Motor neuron (in vitro differentiated cells): ENCODE results near the gene HERC6. TPM values are rescaled to one million over a fixed set of nuclear protein-coding genes. Genes with fewer than 3 reads are reported as not detected.
"Not testable (repeated sequence)": the region's sequence is repeated elsewhere in the genome, so short reads cannot be mapped to it uniquely, and the experiment has no call there.

Experiments used
- ATAC-seq, 8 experiments: fragments of 200-7000 bp; cut with Tn5 transposase; replicated peaks in 6 of 8; 2 replicates each; pipeline ENCODE4 v1.8.0; 2021; ENCODE audit warnings: mild to moderate bottlenecking in 8 of 8, moderate library complexity in 8 of 8
- H3K27ac ChIP-seq, 2 donors: fragments of 250-450 bp; sonication (Bioruptor Pico); 2 replicates each; pipeline ENCODE4 v1.9.0; 2021; ENCODE audit warnings: antibody characterized with exemption in 2 of 2, mild to moderate bottlenecking in 2 of 2, moderate library complexity in 1 of 2
- H3K4me1 ChIP-seq, 2 donors: fragments of 250-450 bp; sonication (Bioruptor Pico); replicated peaks in 1 of 2; 2 replicates each; pipeline ENCODE4 v1.6.1; 2021; ENCODE audit warnings: antibody characterized with exemption in 2 of 2, mild to moderate bottlenecking in 2 of 2, moderate library complexity in 1 of 2
- H3K4me3 ChIP-seq, 5 donors: fragments of 250-450 bp; sonication (Bioruptor Pico); 2 replicates each; pipeline ENCODE4 v1.9.0; 2021; ENCODE audit warnings: antibody characterized with exemption in 5 of 5, mild to moderate bottlenecking in 5 of 5, moderate library complexity in 4 of 5
- WGBS, 10 experiments: fragments of 450-650 bp; shearing (Covaris generic); methylation state at CpG; one replicate each; pipeline ENCODE4 v1.0.0; 2022; 5-methylcytosine and 5-hydroxymethylcytosine counted together
- in situ Hi-C, 9 experiments: fragments of 400-800 bp; cut with MboI; loops; one replicate each; pipeline ENCODE4 v1.15.0; 2021; ENCODE audit warnings: low sequenced_read_pairs in 9 of 9, low pct_unique_long_range_greater_than_20kb in 2 of 9; ENCODE audit not compliant: unreplicated experiment in 9 of 9
- total RNA-seq, 8 experiments: library from RNA; unstranded; fragments of 300-600 nt; gene quantifications; 2 replicates each; pipeline versions ENCODE4 v1.2.3 to v1.2.4, GENCODE V29; 2022

Gene HERC6
- 10 to 100 TPM in 2 of 8 experiments, 1 to 10 TPM in 4, under 1 TPM in 2; 0.38 to 32.4 (median 2.5) TPM for total RNA-seq

DNA sequence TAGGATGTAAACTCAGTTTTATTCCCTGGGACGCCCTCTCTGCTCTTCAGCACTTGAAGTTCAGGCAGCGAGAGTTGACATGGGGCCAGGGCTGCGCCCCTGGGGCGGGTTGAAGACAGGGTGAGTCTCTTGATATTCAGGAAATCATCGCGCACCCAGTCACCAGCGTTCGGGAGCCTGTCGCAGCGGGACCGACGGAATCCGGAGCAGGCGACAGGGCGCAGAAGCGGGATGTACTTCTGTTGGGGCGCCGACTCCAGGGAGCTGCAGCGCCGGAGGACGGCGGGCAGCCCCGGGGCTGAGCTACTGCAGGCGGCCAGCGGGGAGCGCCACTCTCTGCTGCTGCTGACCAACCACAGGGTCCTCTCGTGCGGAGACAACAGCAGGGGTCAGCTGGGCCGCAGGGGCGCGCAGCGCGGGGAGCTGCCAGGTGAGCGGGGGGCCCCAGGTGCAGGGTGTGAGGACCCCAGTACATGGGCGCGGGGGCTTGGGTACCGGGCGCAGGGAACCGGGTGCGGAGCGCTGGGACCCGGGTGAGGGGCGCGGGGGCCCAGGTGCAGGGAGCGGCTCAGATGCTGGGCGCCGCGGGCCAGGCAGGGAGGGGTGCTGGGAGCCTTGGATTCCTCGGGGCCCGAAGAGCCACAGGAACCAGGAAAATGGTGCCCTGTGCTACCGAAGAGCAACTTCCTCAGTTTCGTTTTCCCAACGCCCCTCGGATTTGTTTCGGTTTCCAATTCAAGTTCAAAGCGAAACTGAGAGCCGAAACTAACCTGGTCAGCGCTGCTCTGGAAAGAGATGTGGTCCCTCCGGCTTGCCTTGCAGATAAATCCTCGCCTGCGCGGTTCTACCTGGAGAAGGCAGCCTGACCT, at the start of gene HERC6:
HERC6 (plus strand) TSS at position 162 of the 869 bp plus-strand sequence; CDS start at position 232, 70 bp downstream.
- peak; percentile 93 to 98 (median 96) for ATAC-seq
- Histone ChIP-seq H3K4me3 (peak within 1 kb of the TSS; percentile 38 to 66 (median 57)), H3K27ac (no peak within 1 kb of the TSS), H3K4me1 (no peaks in the 10 kb centered on the region)
- in situ Hi-C loops = loop anchor here in 1 of 9 experiments (10.0 kb wide), 1 partner anchor 136 kb away; no protein-coding TSS in a partner anchor
- 0 to 35% (median 2%) methylated on average over 1 to 21 of the region's 62 CpGs; no CpG with 5 or more reads in 3 of the 10 experiments for WGBS, 10 experiments

DNA sequence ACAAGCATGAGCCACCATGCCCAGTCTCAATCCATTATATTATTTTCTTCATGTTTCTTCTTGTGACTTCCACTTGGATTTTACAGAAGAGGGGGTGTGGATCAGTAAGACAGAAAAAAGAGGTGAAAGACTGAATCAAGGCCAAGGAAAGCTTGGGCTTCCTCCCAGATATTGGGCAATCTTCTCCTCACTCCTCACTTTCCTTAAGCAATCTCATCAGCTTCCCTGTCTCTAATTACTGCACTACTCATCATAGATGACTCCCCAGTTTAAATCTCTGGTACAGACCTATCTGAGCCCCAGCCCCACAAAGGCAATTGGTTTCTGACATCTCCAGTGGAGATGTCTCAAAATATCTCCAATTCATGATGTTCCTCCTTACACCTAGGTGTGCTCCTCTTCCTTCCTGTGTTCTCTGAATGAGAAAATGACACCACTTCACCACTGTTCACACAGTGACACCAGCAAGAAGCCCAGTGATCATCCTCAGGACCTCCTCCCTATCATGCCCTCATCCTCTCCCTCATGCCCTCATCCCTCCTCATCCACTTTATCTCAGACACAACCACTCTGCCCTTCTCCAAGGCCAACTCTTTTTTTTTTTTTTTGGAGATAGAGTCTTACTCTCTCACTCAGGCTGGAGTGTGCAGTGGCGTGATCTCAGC, 44.8 kb upstream of the HERC6 start:
- ATAC-seq = no peak
- Histone ChIP-seq H3K4me1 (no peaks in the 10 kb centered on the region), H3K4me3 (no peak overlapping the region), H3K27ac (no peak overlapping the region)
- in situ Hi-C loops = no loop called here
- WGBS, 10 experiments = 50 to 100% (median 100%) methylated on average over 1 of the region's 1 CpG; no CpG with 5 or more reads in 5 of the 10 experiments

- Histone ChIP-seq H3K4me3 (no peak overlapping the region), H3K27ac (no peak overlapping the region), H3K4me1 (no peaks in the 10 kb centered on the region)
- WGBS, 10 experiments = 19 to 100% (median 70%) methylated on average over 1 to 8 of the region's 11 CpGs; no CpG with 5 or more reads in 3 of the 10 experiments
- ATAC-seq = peak in 6 of 8 experiments; percentile 39 to 99 (median 78)
- in situ Hi-C loops = no loop called here
These were observed 43.5 kb upstream of the HERC6 start for GRCh38 chr4:88335092-88335665.

DNA sequence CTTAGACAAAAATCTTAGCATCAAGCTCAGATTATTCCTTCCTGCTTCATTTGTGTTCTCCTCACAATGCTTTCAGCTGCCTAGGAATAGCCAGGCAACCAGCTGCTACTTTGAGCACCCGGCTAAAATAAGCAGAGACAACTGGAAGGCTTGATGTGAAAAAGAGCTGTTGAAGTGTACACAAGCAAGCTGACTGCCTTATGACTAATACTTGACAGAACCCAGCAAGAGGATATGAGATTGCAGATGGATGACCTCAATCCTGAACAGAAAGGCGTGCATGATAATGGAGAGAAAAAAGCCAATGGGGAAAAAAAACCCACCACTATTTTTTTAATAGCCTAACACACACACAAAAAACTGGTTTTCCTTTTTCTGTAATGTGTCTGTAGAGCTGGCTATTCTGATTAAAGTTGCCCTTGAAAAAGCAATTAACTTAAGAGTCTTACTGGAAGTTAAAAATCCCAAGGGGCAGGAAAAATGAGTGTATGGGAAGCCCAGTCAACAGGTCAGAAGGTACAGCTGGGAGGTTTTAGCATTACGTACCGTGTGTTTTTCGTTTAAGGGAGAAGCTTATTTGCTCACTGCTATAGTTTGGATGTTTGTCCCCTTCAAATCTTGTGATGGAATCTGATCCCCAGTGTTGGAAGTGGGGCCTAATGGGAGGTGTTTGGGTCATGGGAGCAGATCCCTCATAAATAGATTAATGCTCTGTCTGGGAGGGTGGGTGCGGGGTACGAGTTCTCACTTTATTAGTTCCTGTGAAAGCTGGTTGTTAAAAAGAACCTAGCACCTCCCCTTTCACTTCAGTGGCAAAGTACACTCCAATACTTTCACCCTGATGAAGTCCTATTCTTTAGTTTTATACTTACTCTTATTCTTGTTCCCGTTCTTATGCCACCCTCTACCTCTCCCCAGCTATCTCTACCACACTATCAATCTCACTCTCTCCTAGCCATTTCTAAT, 37.1 kb upstream of the HERC6 start:
- in situ Hi-C loops = no loop called here
- Histone ChIP-seq H3K4me1 (peaks cover 12 to 13% of the 10 kb centered on the region in 2 donors), H3K4me3 (no peak overlapping the region), H3K27ac (peak overlapping the region; percentile 46 to 60)
- ATAC-seq = peak in 7 of 8 experiments; percentile 98 to 100 (median 99)
- 0 to 84% (median 39%) methylated on average over 1 to 8 of the region's 8 CpGs for WGBS, 10 experiments

DNA sequence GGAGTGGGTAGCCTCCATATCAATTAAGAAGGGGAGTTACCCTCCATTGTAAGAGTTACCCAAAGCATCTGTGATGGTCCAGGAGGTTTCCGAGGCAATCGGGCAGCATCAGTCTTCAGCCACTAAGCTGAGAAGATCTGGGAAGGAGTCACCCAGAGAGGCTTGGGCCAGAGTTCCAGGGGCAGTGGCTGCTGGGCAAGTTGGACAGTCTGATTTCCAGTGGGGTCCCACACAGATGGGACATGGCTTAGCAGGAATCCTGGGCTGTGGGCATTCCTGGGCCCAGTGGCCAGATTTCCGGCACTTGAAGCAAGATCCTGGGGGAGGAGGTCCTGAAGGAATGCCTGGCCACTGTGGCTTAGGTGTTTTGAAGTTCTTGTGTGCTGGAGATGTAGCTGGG, 31.8 kb upstream of the HERC6 start:
- ATAC-seq, H3K4me3 ChIP-seq, H3K27ac ChIP-seq, H3K4me1 ChIP-seq, in situ Hi-C loops: not testable (repeated sequence)
- 62 to 100% (median 82%) methylated on average over 1 to 3 of the region's 3 CpGs; no CpG with 5 or more reads in 2 of the 10 experiments for WGBS, 10 experiments

DNA sequence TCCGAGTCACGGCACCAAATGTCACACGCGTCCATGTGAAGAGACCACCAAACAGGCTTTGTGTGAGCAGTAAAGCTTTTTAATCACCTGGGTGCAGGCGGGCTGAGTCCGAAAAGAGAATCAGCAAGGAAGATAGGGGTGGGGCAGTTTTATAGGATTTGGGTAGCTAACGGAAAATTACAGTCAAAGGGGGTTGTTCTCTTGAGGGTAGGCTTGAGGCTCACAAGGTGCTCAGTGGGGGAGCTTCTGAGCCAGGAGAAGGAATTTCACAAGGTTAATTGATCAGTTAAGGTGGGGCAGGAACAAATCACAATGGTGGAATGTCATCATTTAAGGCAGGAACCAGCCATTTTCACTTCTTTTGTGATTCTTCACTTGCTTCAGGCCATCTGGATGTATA, 29.9 kb upstream of the HERC6 start:
- 48 to 100% (median 71%) methylated on average over 1 to 6 of the region's 7 CpGs; no CpG with 5 or more reads in 4 of the 10 experiments for WGBS, 10 experiments
- H3K4me3 ChIP-seq, in situ Hi-C loops, H3K27ac ChIP-seq, ATAC-seq, H3K4me1 ChIP-seq: not testable (repeated sequence)

GRCh38 chr4:88350786-88351185, 27.9 kb upstream of the HERC6 start:
- Histone ChIP-seq H3K4me1 (no peaks in the 10 kb centered on the region), H3K4me3 (no peak overlapping the region), H3K27ac (no peak overlapping the region)
- ATAC-seq = no peak
- in situ Hi-C loops = loop anchor here in 2 of 9 experiments (25.0 kb wide), 2 partner anchors 113 to 162 kb away; partner anchors contain the start of gene PYURF (in 2 of the 2)
- WGBS, 10 experiments = 40 to 96% (median 83%) methylated on average over 1 to 4 of the region's 4 CpGs

GRCh38 chr4:88352062-88352740, 26.5 kb upstream of the HERC6 start:
- H3K4me3 ChIP-seq = no peak overlapping the region
- no peaks in the 10 kb centered on the region for H3K4me1 ChIP-seq
- peak in 3 of 8 experiments; percentile 62 to 97 (median 95) for ATAC-seq
- WGBS, 10 experiments = 0 to 80% (median 68%) methylated on average over 1 to 3 of the region's 3 CpGs
- in situ Hi-C loops = loop anchor here in 2 of 9 experiments (25.0 kb wide), 2 partner anchors 115 to 160 kb away; partner anchors contain the start of gene PYURF (in 2 of the 2)
- H3K27ac ChIP-seq = no peak overlapping the region

DNA sequence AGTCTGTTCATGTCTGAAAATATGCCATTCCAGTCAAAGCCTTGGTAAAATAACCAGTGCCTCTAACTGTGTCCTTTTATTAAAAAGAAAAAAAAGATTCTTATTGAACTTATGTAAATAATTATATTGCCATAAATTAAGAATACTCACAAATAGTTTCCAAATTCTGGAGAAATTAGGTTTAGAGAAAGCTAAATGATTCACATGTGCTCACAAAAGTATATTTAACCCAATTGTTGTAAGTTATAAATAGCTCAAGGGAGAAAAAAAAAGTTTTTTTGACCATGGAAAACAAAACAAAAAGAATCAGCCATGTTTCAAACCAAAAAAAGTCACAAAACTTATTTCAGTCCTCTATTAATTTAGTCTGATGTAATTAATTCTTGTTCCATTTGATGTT, 25.3 kb upstream of the HERC6 start:
- ATAC-seq = no peak
- Histone ChIP-seq H3K4me1 (no peaks in the 10 kb centered on the region), H3K27ac (no peak overlapping the region), H3K4me3 (no peak overlapping the region)
- in situ Hi-C loops = loop anchor here in 2 of 9 experiments (25.0 kb wide), 2 partner anchors 116 to 159 kb away; partner anchors contain the start of gene PYURF (in 2 of the 2)

GRCh38 chr4:88356771-88357170, 21.9 kb upstream of the HERC6 start:
- Histone ChIP-seq H3K4me3 (no peak overlapping the region), H3K4me1 (no peaks in the 10 kb centered on the region), H3K27ac (no peak overlapping the region)
- no peak for ATAC-seq
- in situ Hi-C loops = loop anchor here in 2 of 9 experiments (25.0 kb wide), 2 partner anchors 119 to 156 kb away; partner anchors contain the start of gene PYURF (in 2 of the 2)

DNA sequence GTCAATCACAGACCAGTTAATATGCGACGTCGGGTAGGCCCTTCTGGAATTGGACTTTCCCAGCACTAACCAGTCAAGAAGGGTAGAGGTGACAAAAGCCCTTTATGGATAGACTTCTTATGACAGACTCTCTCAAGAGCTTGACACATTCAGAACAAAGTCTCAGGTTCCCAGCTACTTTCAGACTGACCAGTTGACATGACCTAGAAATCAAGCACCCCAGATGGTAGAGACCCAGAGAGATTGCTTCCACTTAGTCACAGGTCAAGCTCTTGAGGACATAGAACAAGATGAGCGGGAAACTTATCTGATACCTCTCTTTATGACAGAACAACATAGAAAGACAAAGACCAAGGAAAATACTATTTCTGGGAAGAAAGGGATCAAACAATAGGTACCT, 21.4 kb upstream of the HERC6 start:
- Histone ChIP-seq H3K4me1 (no peaks in the 10 kb centered on the region), H3K27ac (no peak overlapping the region), H3K4me3 (no peak overlapping the region)
- in situ Hi-C loops = loop anchor here in 2 of 9 experiments (25.0 kb wide), 2 partner anchors 120 to 155 kb away; partner anchors contain the start of gene PYURF (in 2 of the 2)
- no peak for ATAC-seq
- 75 to 100% (median 98%) methylated on average over 1 to 4 of the region's 4 CpGs; no CpG with 5 or more reads in 4 of the 10 experiments for WGBS, 10 experiments
